A549 (cell line): ENCODE measurements around the gene BRSK2. TPM values are rescaled to one million over a fixed set of nuclear protein-coding genes. Genes with fewer than 3 reads are reported as not detected.

Source experiments
- ATAC-seq, 2 experiments: fragments of 200-7000 bp in 1 of 2; fragments of >200 bp in 1 of 2; cut with Nextera tagmentation in 1 of 2; cut with Tn5 transposase in 1 of 2; 3 replicates each; pipeline versions ENCODE4 v1.8.0 to v1.9.1; 2018 to 2020; ENCODE audit warnings: mild to moderate bottlenecking in 1 of 2, moderate library complexity in 1 of 2
- CTCF ChIA-PET: fragments of 300-600 bp; sonication (Branson Sonifier 250); formaldehyde crosslinking; extraction: SDS; loops from one replicate; lab custom pipeline; 2021; ENCODE audit warnings: antibody characterized with exemption, inconsistent platforms; lab: Yijun Ruan, JAX
- POLR2A ChIA-PET: fragments of 350-600 bp; formaldehyde crosslinking; extraction: SDS; loops from one replicate; lab custom pipeline; 2021; ENCODE audit warnings: antibody characterized with exemption, inconsistent platforms; lab: Yijun Ruan, JAX
- DNase-seq, 2 experiments: peaks; one replicate each; pipeline versions ENCODE4 v3.0.0 to v3.0.0-alpha.2; 2011 to 2016; ENCODE audit warnings: low read depth in 1 of 2, low spot score in 1 of 2
- FAIRE-seq: peaks from 2 replicates; lab custom pipeline; 2011; peaks lifted over from hg19 to GRCh38; lab: Jason Lieb, UNC
- H3K27ac ChIP-seq, 2 experiments: fragments of >200 bp; sonication (Bioruptor Twin); formaldehyde crosslinking; 3 replicates each; pipeline ENCODE4 v1.5.1; 2016 to 2017
- H3K4me1 ChIP-seq: fragments of >200 bp; sonication (Bioruptor Twin); formaldehyde crosslinking; 3 replicates; pipeline ENCODE4 v1.6.1; 2016
- H3K4me2 ChIP-seq: fragments of >200 bp; sonication (Bioruptor Twin); formaldehyde crosslinking; 3 replicates; pipeline ENCODE4 v1.6.1; 2016
- H3K4me3 ChIP-seq: fragments of >200 bp; sonication (Bioruptor Twin); formaldehyde crosslinking; 3 replicates; pipeline ENCODE4 v1.5.1; 2016
- H3K9me3 ChIP-seq: fragments of >200 bp; sonication (Bioruptor Twin); formaldehyde crosslinking; 3 replicates; pipeline ENCODE4 v1.6.1; 2016
- BHLHE40 ChIP-seq: IDR thresholded peaks from 2 replicates; pipeline ENCODE4 v1.6.1; 2012; ENCODE audit warnings: low read depth, low read length, inconsistent platforms
- CBX8 ChIP-seq: fragments of 200-600 bp; sonication (generic); IDR thresholded peaks from 2 replicates; pipeline ENCODE4 v1.6.1; 2016
- EHF ChIP-seq: fragments of 250-450 bp; sonication (Bioruptor Pico); IDR thresholded peaks from 2 replicates; pipeline ENCODE4 v1.5.0; 2020; ENCODE audit warnings: mild to moderate bottlenecking
- EHMT2 ChIP-seq: fragments of 200-600 bp; sonication (generic); IDR thresholded peaks from 2 replicates; pipeline ENCODE4 v1.6.1; 2016; ENCODE audit warnings: antibody characterized with exemption, low read depth, mild to moderate bottlenecking, moderate library complexity
- ESRRA ChIP-seq: fragments of 150-350 bp; IDR thresholded peaks from 2 replicates; pipeline ENCODE4 v1.6.1; 2014; ENCODE audit warnings: mild to moderate bottlenecking, low read length, borderline replicate concordance
- FOSB ChIP-seq: fragments of 250-450 bp; sonication (Bioruptor Pico); IDR thresholded peaks from 2 replicates; pipeline ENCODE4 v1.5.0; 2020; ENCODE audit warnings: mild to moderate bottlenecking, moderate library complexity
- FOXS1 ChIP-seq: fragments of 250-450 bp; sonication (Bioruptor Pico); IDR thresholded peaks from 2 replicates; pipeline ENCODE4 v1.5.0; 2020; ENCODE audit warnings: mild to moderate bottlenecking, moderate library complexity
- HEYL ChIP-seq: fragments of 250-450 bp; sonication (Bioruptor Pico); IDR thresholded peaks from 2 replicates; pipeline ENCODE4 v1.8.0; 2021; ENCODE audit warnings: mild to moderate bottlenecking, moderate library complexity
- HOXA7 ChIP-seq: fragments of 250-450 bp; sonication (Bioruptor Pico); IDR thresholded peaks from 2 replicates; pipeline ENCODE4 v1.5.0; 2020; ENCODE audit warnings: mild to moderate bottlenecking, moderate library complexity
- HOXB13 ChIP-seq: fragments of 250-450 bp; sonication (Bioruptor Pico); IDR thresholded peaks from 2 replicates; pipeline ENCODE4 v1.5.0; 2020; ENCODE audit warnings: low read depth, mild to moderate bottlenecking, moderate library complexity
- HOXB5 ChIP-seq: fragments of 250-450 bp; sonication (Bioruptor Pico); IDR thresholded peaks from 2 replicates; pipeline ENCODE4 v1.5.0; 2020; ENCODE audit warnings: mild to moderate bottlenecking, moderate library complexity
- MAFK ChIP-seq: fragments of 450-650 bp; IDR thresholded peaks from 2 replicates; pipeline ENCODE4 v1.6.1; 2014; ENCODE audit not compliant: partially characterized antibody
- NFE2L2 ChIP-seq: fragments of 150-350 bp; conservative IDR thresholded peaks from 2 replicates; pipeline ENCODE4 v1.6.1; 2014; ENCODE audit warnings: low read length
- NPAS2 ChIP-seq: fragments of 250-450 bp; sonication (Bioruptor Pico); IDR thresholded peaks from 2 replicates; pipeline ENCODE4 v1.8.0; 2022; ENCODE audit warnings: mild to moderate bottlenecking, moderate library complexity, borderline replicate concordance
- SMC3 ChIP-seq: fragments of >200 bp; sonication (Bioruptor Twin); formaldehyde crosslinking; IDR thresholded peaks from 3 replicates; pipeline ENCODE4 v1.6.1; 2018; ENCODE audit warnings: inconsistent platforms
- ZSCAN20 ChIP-seq: fragments of 250-450 bp; sonication (Bioruptor Pico); IDR thresholded peaks from 2 replicates; pipeline ENCODE4 v1.8.0; 2022; ENCODE audit warnings: mild to moderate bottlenecking, moderate library complexity
- WGBS: methylation state at CpG from one replicate; pipeline ENCODE4 v1.1.6; 2017; ENCODE audit errors: missing lambda C conversion rate; 5-methylcytosine and 5-hydroxymethylcytosine counted together
- polyA plus RNA-seq, 4 experiments: library from polyadenylated mRNA; depleted of rRNA in 3 of 4; stranded (reverse); fragments of >200 nt; fragmentation: RNase III in 1 of 4; extraction: RNeasy Plus Mini Kit Qiagen cat#74134 plus additional on column Dnase treatment in 1 of 4; gene quantifications; 2 replicates in 3 of 4; 3 replicates in 1 of 4; pipeline ENCODE4 v1.2.3, GENCODE V29; 2011 to 2017
- TF ChIP-seq, protein P1 (sequence below): fragments of 250-450 bp; sonication (Bioruptor Pico); IDR thresholded peaks from 2 replicates; pipeline ENCODE4 v1.5.0; 2021; ENCODE audit warnings: mild to moderate bottlenecking, moderate library complexity, borderline replicate concordance
- TF ChIP-seq, protein P2 (sequence below): fragments of 150-350 bp; IDR thresholded peaks from 2 replicates; pipeline ENCODE4 v1.6.1; 2014; ENCODE audit warnings: low read depth, mild to moderate bottlenecking, low read length
- TF ChIP-seq, protein P3 (sequence below): IDR thresholded peaks from 2 replicates; pipeline ENCODE4 v1.6.1; 2012; ENCODE audit warnings: low read depth, borderline replicate concordance
- TF ChIP-seq, protein P4 (sequence below): fragments of 200-600 bp; sonication (generic); IDR thresholded peaks from 2 replicates; pipeline ENCODE4 v1.6.1; 2016; ENCODE audit warnings: antibody characterized with exemption, mild to moderate bottlenecking, moderate library complexity
- TF ChIP-seq, protein P5 (sequence below): IDR thresholded peaks from 2 replicates; pipeline ENCODE4 v1.6.1; 2012

BRSK2 gene
- polyA plus RNA-seq, 2 of the 4 experiments (the other 2 are of a cell fraction), result 3.8 to 10.1 TPM

DNA sequence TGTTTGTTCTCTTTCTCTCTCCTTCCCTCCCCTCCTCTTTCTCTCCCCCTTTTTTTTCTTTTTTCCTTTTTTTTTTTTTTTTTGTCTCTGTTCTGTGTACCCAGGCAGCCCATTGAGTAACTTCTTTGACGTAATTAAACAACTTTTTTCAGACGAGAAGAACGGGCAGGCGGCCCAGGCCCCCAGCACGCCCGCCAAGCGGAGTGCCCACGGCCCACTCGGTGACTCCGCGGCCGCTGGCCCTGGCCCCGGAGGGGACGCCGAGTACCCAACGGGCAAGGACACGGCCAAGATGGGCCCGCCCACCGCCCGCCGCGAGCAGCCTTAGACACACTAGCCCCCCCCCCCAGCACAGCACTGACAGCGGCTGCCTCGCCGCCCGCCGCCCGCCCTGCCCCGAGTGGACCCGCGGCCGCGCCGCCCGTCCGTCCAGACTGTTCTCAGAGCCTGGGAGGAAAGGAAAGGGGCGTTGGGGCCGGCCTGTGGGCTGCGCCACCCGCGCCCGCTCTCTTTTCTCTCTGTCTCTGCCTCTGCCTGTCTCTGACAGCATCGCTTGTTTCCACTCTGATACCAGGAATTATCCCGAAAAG lies 70.8 kb downstream of the BRSK2 start:
- Histone ChIP-seq H3K4me3 (no peak overlapping the region), H3K4me2 (no peak overlapping the region), H3K4me1 (peaks cover 6% of the 10 kb centered on the region; the same call in 1 of the 3 replicates), H3K27ac (no peak overlapping the region), H3K9me3 (no peaks in the 10 kb centered on the region)
- POLR2A ChIA-PET, result no interaction called here
- CTCF ChIA-PET, result interaction anchor here (0.9 kb wide), 1 partner anchor 30 kb away, joined by 3 read pairs; no protein-coding TSS in a partner anchor
- WGBS, result 84% methylated on average over 36 of the region's 44 CpGs
- ATAC-seq, result no peak
- DNase-seq, result no peak
- no peak for FAIRE-seq
- TF ChIP-seq, protein P1, sequence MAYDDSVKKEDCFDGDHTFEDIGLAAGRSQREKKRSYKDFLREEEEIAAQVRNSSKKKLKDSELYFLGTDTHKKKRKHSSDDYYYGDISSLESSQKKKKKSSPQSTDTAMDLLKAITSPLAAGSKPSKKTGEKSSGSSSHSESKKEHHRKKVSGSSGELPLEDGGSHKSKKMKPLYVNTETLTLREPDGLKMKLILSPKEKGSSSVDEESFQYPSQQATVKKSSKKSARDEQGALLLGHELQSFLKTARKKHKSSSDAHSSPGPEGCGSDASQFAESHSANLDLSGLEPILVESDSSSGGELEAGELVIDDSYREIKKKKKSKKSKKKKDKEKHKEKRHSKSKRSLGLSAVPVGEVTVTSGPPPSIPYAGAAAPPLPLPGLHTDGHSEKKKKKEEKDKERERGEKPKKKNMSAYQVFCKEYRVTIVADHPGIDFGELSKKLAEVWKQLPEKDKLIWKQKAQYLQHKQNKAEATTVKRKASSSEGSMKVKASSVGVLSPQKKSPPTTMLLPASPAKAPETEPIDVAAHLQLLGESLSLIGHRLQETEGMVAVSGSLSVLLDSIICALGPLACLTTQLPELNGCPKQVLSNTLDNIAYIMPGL, result no peak
- no peak for TF ChIP-seq FOXS1

DNA sequence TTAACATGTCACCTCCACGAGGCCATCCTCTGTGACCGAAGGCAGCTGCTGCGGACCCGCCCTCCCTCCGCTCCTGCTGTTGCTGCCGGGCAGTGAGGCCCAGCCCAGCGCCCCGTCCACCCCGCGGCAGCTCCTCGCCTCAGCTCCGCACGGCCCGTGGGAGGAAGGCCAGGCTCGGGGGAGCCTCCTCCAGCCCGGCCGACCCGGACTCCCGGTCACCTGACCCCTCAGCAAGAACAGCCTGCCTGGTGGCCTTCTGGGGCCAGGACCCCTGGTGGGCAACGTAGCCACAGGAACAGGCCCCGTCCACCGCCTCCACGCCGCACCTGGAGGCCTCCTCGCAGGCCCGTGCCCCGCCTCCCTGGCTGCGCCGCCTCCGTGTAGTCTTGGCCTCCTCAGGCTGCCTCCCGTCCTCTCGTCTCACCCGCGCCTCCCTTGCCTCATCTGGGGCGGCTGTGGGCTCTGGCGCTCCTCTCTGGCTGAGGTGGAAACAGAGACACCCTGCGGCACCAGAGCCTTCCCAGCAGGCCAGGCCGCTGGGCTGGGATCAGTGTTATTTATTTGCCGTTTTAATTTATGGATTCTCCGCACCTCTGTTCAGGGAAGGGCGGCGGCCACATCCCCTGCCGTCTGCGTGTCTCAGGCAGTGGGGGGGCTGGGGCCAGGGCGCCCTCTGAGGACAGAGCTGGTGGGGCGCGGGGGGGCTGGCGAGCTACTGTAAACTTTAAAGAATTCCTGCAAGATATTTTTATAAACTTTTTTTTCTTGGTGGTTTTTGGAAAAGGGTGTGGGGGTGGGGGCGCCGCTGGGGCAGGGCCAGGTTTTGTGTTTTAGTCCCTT lies 71.5 kb downstream of the BRSK2 start:
- TF ChIP-seq EHMT2, result no peak
- TF ChIP-seq HEYL (CRISPR knock-in tag), result no peak
- TF ChIP-seq, protein P2, sequence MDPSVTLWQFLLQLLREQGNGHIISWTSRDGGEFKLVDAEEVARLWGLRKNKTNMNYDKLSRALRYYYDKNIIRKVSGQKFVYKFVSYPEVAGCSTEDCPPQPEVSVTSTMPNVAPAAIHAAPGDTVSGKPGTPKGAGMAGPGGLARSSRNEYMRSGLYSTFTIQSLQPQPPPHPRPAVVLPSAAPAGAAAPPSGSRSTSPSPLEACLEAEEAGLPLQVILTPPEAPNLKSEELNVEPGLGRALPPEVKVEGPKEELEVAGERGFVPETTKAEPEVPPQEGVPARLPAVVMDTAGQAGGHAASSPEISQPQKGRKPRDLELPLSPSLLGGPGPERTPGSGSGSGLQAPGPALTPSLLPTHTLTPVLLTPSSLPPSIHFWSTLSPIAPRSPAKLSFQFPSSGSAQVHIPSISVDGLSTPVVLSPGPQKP, result no peak
- TF ChIP-seq NPAS2, result no peak
- TF ChIP-seq SMC3, result no peak
- TF ChIP-seq HOXA7 (CRISPR knock-in tag), result no peak
- TF ChIP-seq ZSCAN20 (CRISPR knock-in tag), result no peak
- no peak for TF ChIP-seq HOXB13 (CRISPR knock-in tag)
- TF ChIP-seq, protein P3, sequence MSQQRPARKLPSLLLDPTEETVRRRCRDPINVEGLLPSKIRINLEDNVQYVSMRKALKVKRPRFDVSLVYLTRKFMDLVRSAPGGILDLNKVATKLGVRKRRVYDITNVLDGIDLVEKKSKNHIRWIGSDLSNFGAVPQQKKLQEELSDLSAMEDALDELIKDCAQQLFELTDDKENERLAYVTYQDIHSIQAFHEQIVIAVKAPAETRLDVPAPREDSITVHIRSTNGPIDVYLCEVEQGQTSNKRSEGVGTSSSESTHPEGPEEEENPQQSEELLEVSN, result no peak
- TF ChIP-seq CBX8, result no peak
- no peak for TF ChIP-seq FOXS1
- no peak for TF ChIP-seq NFE2L2
- no peak for TF ChIP-seq ESRRA
- no peak for TF ChIP-seq BHLHE40
- TF ChIP-seq, protein P4, sequence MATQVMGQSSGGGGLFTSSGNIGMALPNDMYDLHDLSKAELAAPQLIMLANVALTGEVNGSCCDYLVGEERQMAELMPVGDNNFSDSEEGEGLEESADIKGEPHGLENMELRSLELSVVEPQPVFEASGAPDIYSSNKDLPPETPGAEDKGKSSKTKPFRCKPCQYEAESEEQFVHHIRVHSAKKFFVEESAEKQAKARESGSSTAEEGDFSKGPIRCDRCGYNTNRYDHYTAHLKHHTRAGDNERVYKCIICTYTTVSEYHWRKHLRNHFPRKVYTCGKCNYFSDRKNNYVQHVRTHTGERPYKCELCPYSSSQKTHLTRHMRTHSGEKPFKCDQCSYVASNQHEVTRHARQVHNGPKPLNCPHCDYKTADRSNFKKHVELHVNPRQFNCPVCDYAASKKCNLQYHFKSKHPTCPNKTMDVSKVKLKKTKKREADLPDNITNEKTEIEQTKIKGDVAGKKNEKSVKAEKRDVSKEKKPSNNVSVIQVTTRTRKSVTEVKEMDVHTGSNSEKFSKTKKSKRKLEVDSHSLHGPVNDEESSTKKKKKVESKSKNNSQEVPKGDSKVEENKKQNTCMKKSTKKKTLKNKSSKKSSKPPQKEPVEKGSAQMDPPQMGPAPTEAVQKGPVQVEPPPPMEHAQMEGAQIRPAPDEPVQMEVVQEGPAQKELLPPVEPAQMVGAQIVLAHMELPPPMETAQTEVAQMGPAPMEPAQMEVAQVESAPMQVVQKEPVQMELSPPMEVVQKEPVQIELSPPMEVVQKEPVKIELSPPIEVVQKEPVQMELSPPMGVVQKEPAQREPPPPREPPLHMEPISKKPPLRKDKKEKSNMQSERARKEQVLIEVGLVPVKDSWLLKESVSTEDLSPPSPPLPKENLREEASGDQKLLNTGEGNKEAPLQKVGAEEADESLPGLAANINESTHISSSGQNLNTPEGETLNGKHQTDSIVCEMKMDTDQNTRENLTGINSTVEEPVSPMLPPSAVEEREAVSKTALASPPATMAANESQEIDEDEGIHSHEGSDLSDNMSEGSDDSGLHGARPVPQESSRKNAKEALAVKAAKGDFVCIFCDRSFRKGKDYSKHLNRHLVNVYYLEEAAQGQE, result no peak
- TF ChIP-seq, protein P5, sequence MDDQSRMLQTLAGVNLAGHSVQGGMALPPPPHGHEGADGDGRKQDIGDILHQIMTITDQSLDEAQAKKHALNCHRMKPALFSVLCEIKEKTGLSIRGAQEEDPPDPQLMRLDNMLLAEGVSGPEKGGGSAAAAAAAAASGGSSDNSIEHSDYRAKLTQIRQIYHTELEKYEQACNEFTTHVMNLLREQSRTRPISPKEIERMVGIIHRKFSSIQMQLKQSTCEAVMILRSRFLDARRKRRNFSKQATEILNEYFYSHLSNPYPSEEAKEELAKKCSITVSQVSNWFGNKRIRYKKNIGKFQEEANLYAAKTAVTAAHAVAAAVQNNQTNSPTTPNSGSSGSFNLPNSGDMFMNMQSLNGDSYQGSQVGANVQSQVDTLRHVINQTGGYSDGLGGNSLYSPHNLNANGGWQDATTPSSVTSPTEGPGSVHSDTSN, result no peak
- no peak for TF ChIP-seq MAFK
- no peak for TF ChIP-seq FOSB (CRISPR knock-in tag)
- TF ChIP-seq EHF (CRISPR knock-in tag), result no peak
- no peak for TF ChIP-seq HOXB5 (CRISPR knock-in tag)
- H3K4me1 ChIP-seq, result peaks cover 6% of the 10 kb centered on the region; the same call in 1 of the 3 replicates
- ATAC-seq (no peak), DNase-seq (no peak), FAIRE-seq (no peak)
- H3K27ac ChIP-seq, result no peak overlapping the region
- POLR2A ChIA-PET, result no interaction called here
- no peak overlapping the region for H3K4me3 ChIP-seq
- CTCF ChIA-PET, result interaction anchor here (0.9 to 1.2 kb wide), 2 partner anchors 23 to 30 kb away, joined by 3 read pairs; no protein-coding TSS in a partner anchor
- no peaks in the 10 kb centered on the region for H3K9me3 ChIP-seq
- WGBS, result 91% methylated on average over 37 of the region's 50 CpGs
- no peak overlapping the region for H3K4me2 ChIP-seq
